HEK293 (cell line): ENCODE data around the gene VWF.

Experiments
- CTCF ChIA-PET: fragments of 350-600 bp; formaldehyde crosslinking; extraction: SDS; loops from one replicate; lab custom pipeline; 2021; ENCODE audit warnings: antibody characterized with exemption; lab: Yijun Ruan, JAX
- POLR2A ChIA-PET: fragments of 300-600 bp; formaldehyde crosslinking; extraction: SDS; loops from one replicate; lab custom pipeline; 2020; ENCODE audit warnings: antibody characterized with exemption, inconsistent platforms; lab: Yijun Ruan, JAX
- H3K27ac ChIP-seq: fragments of 200-500 bp; sonication (Bioruptor generic); 2 replicates; pipeline ENCODE4 v1.5.1; 2014; ENCODE audit warnings: low read depth, low read length, control low read depth, inconsistent platforms; ENCODE audit errors: extremely low read depth
- H3K36me3 ChIP-seq, 2 experiments: fragments of 200-500 bp in 1 of 2; sonication (Bioruptor generic) in 1 of 2; 1 replicate in 1 of 2; 2 replicates in 1 of 2; pipeline ENCODE4 v1.5.1; 2014 to 2017; ENCODE audit warnings: inconsistent platforms in 2 of 2, low read length in 2 of 2; ENCODE audit not compliant: control insufficient read depth in 2 of 2, insufficient read depth in 1 of 2
- H3K4me1 ChIP-seq: fragments of 200-500 bp; sonication (Bioruptor generic); 2 replicates; pipeline ENCODE4 v1.5.1; 2014; ENCODE audit warnings: mild to moderate bottlenecking, low read length, inconsistent platforms; ENCODE audit not compliant: control insufficient read depth, insufficient read depth
- H3K4me3 ChIP-seq: 2 replicates; pipeline ENCODE4 v1.5.1; 2011; ENCODE audit warnings: low read depth, mild to moderate bottlenecking, control low read depth, low read length, moderate library complexity
- H3K9me3 ChIP-seq: fragments of 200-500 bp; sonication (Bioruptor generic); 2 replicates; pipeline ENCODE4 v1.5.1; 2014; ENCODE audit warnings: low read depth, low read length, inconsistent platforms; ENCODE audit not compliant: control insufficient read depth, insufficient read depth
- KLF7 ChIP-seq: fragments of 450-650 bp; formaldehyde crosslinking; IDR thresholded peaks from 2 replicates; pipeline ENCODE4 v1.5.1; 2016; ENCODE audit warnings: missing biosample characterization, missing genetic modification characterization, borderline replicate concordance
- PRDM1 ChIP-seq: fragments of 450-650 bp; formaldehyde crosslinking; IDR thresholded peaks from 2 replicates; pipeline ENCODE4; 2016; ENCODE audit warnings: missing biosample characterization, missing genetic modification characterization
- REPIN1 ChIP-seq: fragments of 450-650 bp; formaldehyde crosslinking; IDR thresholded peaks from 2 replicates; pipeline ENCODE4 v1.5.1; 2017; ENCODE audit warnings: missing biosample characterization, missing genetic modification characterization, low read depth
- ZBTB48 ChIP-seq: fragments of 450-650 bp; formaldehyde crosslinking; IDR thresholded peaks from 2 replicates; pipeline ENCODE4 v1.5.1; 2016; ENCODE audit warnings: missing biosample characterization, missing genetic modification characterization
- ZEB2 ChIP-seq: fragments of 450-650 bp; formaldehyde crosslinking; IDR thresholded peaks from 2 replicates; pipeline ENCODE4 v1.5.1; 2016; ENCODE audit warnings: missing biosample characterization, missing genetic modification characterization
- ZNF112 ChIP-seq: fragments of 450-650 bp; formaldehyde crosslinking; IDR thresholded peaks from 2 replicates; pipeline ENCODE4 v1.5.0; 2017; ENCODE audit warnings: missing biosample characterization, missing genetic modification characterization
- ZNF157 ChIP-seq: fragments of 450-650 bp; formaldehyde crosslinking; IDR thresholded peaks from 2 replicates; pipeline ENCODE4 v1.5.1; 2016; ENCODE audit warnings: missing biosample characterization, missing genetic modification characterization
- ZNF174 ChIP-seq: fragments of 450-650 bp; formaldehyde crosslinking; IDR thresholded peaks from 2 replicates; pipeline ENCODE4 v1.5.0; 2017; ENCODE audit warnings: missing biosample characterization, mild to moderate bottlenecking, missing genetic modification characterization
- ZNF184 ChIP-seq: fragments of 450-650 bp; IDR thresholded peaks from 2 replicates; pipeline ENCODE4 v1.5.1; 2018; ENCODE audit warnings: missing biosample characterization, mild to moderate bottlenecking, missing genetic modification characterization
- ZNF354C ChIP-seq: fragments of 450-650 bp; formaldehyde crosslinking; IDR thresholded peaks from 2 replicates; pipeline ENCODE4 v1.5.1; 2016; ENCODE audit warnings: missing biosample characterization, missing genetic modification characterization, low read depth, borderline replicate concordance
- ZNF423 ChIP-seq: fragments of 450-650 bp; formaldehyde crosslinking; IDR thresholded peaks from 2 replicates; pipeline ENCODE4 v1.5.1; 2016; ENCODE audit warnings: missing biosample characterization, missing genetic modification characterization
- ZNF600 ChIP-seq: fragments of 450-650 bp; formaldehyde crosslinking; IDR thresholded peaks from 2 replicates; pipeline ENCODE4 v1.5.1; 2016; ENCODE audit warnings: missing biosample characterization, missing genetic modification characterization
- ZNF658 ChIP-seq: fragments of 450-650 bp; formaldehyde crosslinking; IDR thresholded peaks from 2 replicates; pipeline ENCODE4; 2016; ENCODE audit warnings: missing biosample characterization, missing genetic modification characterization
- ZNF660 ChIP-seq: fragments of 450-650 bp; IDR thresholded peaks from 2 replicates; pipeline ENCODE4 v1.5.1; 2018; ENCODE audit warnings: missing biosample characterization, mild to moderate bottlenecking, missing genetic modification characterization
- ZNF777 ChIP-seq: fragments of 450-650 bp; formaldehyde crosslinking; IDR thresholded peaks from 2 replicates; pipeline ENCODE4 v1.5.1; 2017; ENCODE audit warnings: missing biosample characterization, missing genetic modification characterization, borderline replicate concordance
- ZNF792 ChIP-seq: fragments of 450-650 bp; formaldehyde crosslinking; IDR thresholded peaks from 2 replicates; pipeline ENCODE4 v1.5.1; 2016; ENCODE audit warnings: missing biosample characterization, missing genetic modification characterization
- ZSCAN5A ChIP-seq: fragments of 450-650 bp; formaldehyde crosslinking; IDR thresholded peaks from 2 replicates; pipeline ENCODE4 v1.5.1; 2016; ENCODE audit warnings: missing biosample characterization, missing genetic modification characterization
- TF ChIP-seq, protein P1 (sequence below): fragments of 450-650 bp; formaldehyde crosslinking; IDR thresholded peaks from 2 replicates; pipeline ENCODE4 v1.5.1; 2016; ENCODE audit warnings: missing biosample characterization, missing genetic modification characterization, borderline replicate concordance
- TF ChIP-seq, protein P2 (sequence below): IDR thresholded peaks from 2 replicates; pipeline ENCODE4 v1.6.1; 2011; ENCODE audit warnings: mild to moderate bottlenecking, low read depth, low read length, borderline replicate concordance
- TF ChIP-seq, protein P3 (sequence below): fragments of 450-650 bp; formaldehyde crosslinking; conservative IDR thresholded peaks from 2 replicates; pipeline ENCODE4 v1.5.1; 2016; ENCODE audit warnings: low read depth, missing biosample characterization, missing genetic modification characterization

Gene VWF

GRCh38 chr12:6062395-6062756, 62.1 kb downstream of the VWF start (continued):
- TF ChIP-seq, protein P1, sequence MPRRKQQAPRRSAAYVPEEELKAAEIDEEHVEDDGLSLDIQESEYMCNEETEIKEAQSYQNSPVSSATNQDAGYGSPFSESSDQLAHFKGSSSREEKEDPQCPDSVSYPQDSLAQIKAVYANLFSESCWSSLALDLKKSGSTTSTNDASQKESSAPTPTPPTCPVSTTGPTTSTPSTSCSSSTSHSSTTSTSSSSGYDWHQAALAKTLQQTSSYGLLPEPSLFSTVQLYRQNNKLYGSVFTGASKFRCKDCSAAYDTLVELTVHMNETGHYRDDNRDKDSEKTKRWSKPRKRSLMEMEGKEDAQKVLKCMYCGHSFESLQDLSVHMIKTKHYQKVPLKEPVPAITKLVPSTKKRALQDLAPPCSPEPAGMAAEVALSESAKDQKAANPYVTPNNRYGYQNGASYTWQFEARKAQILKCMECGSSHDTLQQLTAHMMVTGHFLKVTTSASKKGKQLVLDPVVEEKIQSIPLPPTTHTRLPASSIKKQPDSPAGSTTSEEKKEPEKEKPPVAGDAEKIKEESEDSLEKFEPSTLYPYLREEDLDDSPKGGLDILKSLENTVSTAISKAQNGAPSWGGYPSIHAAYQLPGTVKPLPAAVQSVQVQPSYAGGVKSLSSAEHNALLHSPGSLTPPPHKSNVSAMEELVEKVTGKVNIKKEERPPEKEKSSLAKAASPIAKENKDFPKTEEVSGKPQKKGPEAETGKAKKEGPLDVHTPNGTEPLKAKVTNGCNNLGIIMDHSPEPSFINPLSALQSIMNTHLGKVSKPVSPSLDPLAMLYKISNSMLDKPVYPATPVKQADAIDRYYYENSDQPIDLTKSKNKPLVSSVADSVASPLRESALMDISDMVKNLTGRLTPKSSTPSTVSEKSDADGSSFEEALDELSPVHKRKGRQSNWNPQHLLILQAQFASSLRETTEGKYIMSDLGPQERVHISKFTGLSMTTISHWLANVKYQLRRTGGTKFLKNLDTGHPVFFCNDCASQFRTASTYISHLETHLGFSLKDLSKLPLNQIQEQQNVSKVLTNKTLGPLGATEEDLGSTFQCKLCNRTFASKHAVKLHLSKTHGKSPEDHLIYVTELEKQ (tag by site-specific recombination) = no peak
- TF ChIP-seq REPIN1 (tag by site-specific recombination) = no peak
- TF ChIP-seq ZNF354C (tag by site-specific recombination) = no peak
- TF ChIP-seq ZSCAN5A (tag by site-specific recombination) = no peak
- TF ChIP-seq, protein P2, sequence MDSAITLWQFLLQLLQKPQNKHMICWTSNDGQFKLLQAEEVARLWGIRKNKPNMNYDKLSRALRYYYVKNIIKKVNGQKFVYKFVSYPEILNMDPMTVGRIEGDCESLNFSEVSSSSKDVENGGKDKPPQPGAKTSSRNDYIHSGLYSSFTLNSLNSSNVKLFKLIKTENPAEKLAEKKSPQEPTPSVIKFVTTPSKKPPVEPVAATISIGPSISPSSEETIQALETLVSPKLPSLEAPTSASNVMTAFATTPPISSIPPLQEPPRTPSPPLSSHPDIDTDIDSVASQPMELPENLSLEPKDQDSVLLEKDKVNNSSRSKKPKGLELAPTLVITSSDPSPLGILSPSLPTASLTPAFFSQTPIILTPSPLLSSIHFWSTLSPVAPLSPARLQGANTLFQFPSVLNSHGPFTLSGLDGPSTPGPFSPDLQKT = no peak
- no peak for TF ChIP-seq ZNF174
- no peak for TF ChIP-seq PRDM1 (tag by site-specific recombination)
- TF ChIP-seq ZEB2 (tag by site-specific recombination) = no peak
- TF ChIP-seq ZNF423 (tag by site-specific recombination) = no peak
- no peak for TF ChIP-seq ZNF660 (tag by site-specific recombination)
- no peak for TF ChIP-seq ZNF658 (tag by site-specific recombination)

DNA sequence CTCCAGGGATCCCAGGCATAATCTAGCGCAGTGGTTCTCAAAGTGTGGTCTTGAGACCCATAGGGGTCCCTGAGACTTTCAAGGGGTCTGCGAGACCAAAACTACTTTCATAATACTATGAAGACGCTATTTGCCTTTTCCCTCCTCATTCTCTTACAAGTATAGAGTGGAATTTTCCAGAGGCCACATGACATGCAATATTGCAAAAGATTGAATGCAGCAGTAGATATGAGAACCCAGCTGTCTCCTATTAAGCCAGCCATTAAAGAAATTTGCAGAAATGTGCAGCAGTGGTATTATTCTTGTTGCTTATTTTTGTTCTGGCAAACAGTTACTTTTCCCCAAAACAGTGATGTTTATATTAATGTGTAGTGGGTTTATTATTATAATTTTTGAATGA, 62.8 kb downstream of the VWF start:
- POLR2A ChIA-PET = no interaction called here
- H3K36me3 ChIP-seq = no peaks in the 10 kb centered on the region
- H3K4me1 ChIP-seq = no peaks in the 10 kb centered on the region
- H3K4me3 ChIP-seq = no peak overlapping the region
- CTCF ChIA-PET = interaction anchor here (0.6 to 9.3 kb wide), 3 partner anchors 8 to 224 kb away, joined by 3 to 74 read pairs (median 3); no protein-coding TSS in a partner anchor
- TF ChIP-seq ZNF184 (tag by site-specific recombination) (no peak), ZNF777 (tag by site-specific recombination) (no peak), KLF7 (no peak), ZNF792 (tag by site-specific recombination) (no peak), ZNF112 (no peak), ZBTB48 (no peak), ZNF600 (no peak), ZNF157 (tag by site-specific recombination) (no peak)
- TF ChIP-seq, protein P3, sequence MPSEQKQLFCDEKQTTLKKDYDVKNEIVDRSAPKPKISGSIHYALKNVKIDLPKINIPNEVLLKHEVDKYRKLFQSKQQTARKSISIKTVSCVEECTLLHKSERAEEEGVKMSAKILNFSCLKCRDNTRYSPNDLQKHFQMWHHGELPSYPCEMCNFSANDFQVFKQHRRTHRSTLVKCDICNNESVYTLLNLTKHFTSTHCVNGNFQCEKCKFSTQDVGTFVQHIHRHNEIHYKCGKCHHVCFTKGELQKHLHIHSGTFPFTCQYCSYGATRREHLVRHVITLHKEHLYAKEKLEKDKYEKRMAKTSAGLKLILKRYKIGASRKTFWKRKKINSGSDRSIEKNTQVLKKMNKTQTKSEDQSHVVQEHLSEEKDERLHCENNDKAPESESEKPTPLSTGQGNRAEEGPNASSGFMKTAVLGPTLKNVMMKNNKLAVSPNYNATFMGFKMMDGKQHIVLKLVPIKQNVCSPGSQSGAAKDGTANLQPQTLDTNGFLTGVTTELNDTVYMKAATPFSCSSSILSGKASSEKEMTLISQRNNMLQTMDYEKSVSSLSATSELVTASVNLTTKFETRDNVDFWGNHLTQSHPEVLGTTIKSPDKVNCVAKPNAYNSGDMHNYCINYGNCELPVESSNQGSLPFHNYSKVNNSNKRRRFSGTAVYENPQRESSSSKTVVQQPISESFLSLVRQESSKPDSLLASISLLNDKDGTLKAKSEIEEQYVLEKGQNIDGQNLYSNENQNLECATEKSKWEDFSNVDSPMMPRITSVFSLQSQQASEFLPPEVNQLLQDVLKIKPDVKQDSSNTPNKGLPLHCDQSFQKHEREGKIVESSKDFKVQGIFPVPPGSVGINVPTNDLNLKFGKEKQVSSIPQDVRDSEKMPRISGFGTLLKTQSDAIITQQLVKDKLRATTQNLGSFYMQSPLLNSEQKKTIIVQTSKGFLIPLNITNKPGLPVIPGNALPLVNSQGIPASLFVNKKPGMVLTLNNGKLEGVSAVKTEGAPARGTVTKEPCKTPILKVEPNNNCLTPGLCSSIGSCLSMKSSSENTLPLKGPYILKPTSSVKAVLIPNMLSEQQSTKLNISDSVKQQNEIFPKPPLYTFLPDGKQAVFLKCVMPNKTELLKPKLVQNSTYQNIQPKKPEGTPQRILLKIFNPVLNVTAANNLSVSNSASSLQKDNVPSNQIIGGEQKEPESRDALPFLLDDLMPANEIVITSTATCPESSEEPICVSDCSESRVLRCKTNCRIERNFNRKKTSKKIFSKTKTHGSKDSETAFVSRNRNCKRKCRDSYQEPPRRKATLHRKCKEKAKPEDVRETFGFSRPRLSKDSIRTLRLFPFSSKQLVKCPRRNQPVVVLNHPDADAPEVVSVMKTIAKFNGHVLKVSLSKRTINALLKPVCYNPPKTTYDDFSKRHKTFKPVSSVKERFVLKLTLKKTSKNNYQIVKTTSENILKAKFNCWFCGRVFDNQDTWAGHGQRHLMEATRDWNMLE (tag by site-specific recombination) = no peak
- H3K27ac ChIP-seq = no peak overlapping the region
- no peaks in the 10 kb centered on the region for H3K9me3 ChIP-seq
